Uterus (tissue), 2 donors: Measurements from ENCODE around the gene TMCO4.

Experiments used
- CTCF ChIP-seq, 4 experiments: fragments of 200-600 bp in 2 of 4; fragments of 450-650 bp in 2 of 4; sonication (generic) in 2 of 4; IDR thresholded peaks; one replicate each; pipeline ENCODE4 v1.5.1; 2016 to 2019; ENCODE audit warnings: antibody characterized with exemption in 4 of 4, mild to moderate bottlenecking in 2 of 4, moderate library complexity in 1 of 4
- POLR2A ChIP-seq, 2 donors: fragments of 450-650 bp; IDR thresholded peaks; one replicate each; pipeline ENCODE4 v1.6.1; 2016; ENCODE audit warnings: antibody characterized with exemption in 2 of 2, mild to moderate bottlenecking in 1 of 2, moderate library complexity in 1 of 2

GRCh38 chr1:19654886-19655717 is 144.6 kb downstream of the TMCO4 start:
- TF ChIP-seq CTCF (IDR thresholded peaks at IDR 0.05) (no peak), POLR2A (IDR thresholded peaks at IDR 0.05) (no peak)
